GM19099 (cell line): Measurements from ENCODE around the gene KCNJ6.

Source experiments
- POLR2A ChIP-seq: IDR thresholded peaks from 3 replicates; pipeline ENCODE4 v1.6.1; 2011; ENCODE audit warnings: low read depth; ENCODE audit not compliant: insufficient read length; ENCODE audit errors: extremely low read depth

The KCNJ6 gene

DNA sequence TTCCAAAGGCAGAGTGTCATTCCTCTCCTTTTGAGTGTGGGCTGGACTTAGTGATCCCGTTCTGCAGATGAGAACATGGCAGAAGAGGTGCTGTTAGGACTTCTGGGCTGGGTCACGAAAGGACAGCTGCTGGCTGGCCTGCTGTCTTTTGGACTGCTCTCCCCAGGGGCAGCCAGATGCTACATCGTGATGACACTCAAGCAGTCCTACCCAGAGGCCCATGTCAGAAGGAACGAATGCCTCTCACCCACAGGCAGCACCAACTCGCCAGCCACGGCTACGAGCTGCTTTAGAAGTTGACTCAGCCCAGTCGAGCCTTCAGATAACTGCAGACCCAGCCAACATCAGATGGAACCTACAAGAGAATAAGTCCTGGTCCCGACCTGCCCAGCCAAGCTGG lies 156.5 kb downstream of the KCNJ6 start:
- no peak for TF ChIP-seq POLR2A

DNA sequence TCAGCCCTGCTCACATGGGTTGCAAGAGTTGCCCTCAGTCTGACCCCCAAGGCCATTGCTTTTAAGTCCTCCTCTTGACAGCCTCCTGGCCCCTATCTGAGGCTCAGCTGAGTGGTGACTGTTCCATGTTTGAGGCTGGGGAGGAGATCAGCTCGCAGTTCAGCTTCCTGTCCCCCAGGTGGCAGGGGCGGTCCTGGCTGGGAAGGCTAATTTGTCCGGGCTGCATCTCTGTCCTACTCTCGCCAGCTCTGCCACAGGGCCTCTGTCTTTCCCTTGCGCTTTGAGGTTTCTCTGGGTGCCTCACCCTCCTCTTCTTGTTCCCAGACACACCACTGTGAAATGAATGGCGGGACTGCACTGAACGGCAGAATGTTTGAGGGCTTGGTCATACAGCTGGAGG lies 157.3 kb downstream of the KCNJ6 start:
- TF ChIP-seq POLR2A, result no peak

DNA sequence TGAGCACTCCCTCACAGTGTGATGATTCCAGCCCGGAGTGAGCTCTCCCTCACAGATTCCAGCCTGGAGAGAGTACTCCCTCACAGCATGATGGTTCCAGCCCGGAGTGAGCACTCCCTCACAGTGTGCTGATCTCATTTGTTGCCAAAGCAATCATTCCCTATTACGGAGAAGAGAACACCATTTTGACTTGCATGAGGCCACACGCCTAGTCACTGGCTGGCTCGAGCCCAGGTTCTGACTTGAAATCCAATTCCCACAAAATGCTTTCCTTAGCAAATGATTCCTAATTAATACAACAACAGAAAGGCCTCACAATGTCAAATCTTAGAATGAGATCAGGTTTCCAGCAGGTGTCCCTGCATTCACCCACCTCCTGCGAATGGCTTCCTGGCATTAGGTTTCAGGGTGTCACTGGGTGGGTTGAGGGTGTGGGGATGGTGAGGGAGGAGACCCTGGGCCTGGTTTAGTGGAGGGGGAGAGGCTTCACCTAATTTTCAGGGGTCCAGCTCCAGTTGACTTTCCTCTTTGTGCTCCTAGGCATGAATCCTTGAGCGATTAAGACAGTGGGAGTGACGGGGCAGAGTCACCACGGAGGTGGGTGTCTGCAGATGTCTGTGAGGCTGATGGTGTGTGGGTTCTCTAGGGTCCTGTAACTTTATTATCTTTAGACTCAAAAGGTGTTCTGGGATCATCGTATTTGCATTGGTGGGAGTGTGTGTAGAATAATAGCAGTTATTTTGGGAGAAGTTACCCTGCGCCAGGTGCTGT lies 158.5 kb downstream of the KCNJ6 start:
- TF ChIP-seq POLR2A, result no peak

DNA sequence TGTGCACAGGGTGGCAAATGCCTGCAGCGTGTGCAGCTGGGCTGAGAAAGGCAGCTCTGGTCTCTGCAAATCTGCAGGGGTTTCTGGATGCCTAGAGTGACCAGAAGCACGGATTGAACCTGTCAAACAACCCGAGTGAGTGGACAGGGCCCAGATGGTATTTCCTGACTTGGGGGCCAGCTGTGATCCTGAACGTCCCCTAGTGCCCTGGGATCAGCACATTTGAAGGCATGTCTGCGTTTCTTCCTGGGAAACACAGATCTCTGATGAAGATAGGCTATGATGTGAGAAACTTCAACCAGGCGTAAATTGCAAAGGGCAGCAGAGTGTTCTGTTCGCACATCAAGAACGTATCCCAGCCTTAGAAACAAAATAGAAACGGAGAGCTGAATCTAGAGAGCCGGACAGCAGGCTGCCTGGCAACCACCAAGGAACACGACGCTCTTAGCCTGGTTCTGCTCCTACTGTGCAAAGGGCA lies 163.1 kb downstream of the KCNJ6 start:
- no peak for TF ChIP-seq POLR2A

DNA sequence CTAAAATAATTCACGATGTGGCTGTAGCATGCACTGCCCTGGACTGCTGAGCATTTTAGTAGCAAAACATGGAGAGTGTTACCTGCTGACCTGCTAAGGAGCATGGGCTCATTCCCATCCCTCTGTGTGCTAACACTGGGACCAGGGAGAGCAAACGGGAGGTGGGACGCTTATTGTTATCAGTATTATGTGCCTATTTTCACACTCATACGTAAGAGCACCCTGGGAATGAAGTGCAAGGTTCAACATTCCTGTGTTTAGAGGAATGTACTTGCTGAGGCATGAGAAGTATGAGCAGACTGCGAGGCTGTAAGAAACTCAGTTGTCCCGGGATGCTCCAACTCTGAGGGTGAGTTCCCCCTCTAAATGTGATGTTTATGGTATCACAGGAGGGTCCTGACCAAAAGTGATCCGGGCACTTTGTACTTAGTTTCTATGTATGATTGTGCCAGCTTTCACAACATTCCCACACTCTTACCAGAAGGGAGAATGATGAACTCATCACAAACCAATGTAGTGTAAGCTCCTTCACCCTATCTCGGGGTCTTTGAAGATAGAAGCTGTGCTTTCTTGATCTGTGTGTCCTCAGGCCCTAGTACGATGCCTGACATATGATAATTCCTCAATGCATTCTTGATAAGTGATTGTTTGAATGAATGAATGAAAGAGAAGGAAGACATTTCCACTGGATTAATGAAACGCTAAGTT lies 164.8 kb downstream of the KCNJ6 start:
- no peak for TF ChIP-seq POLR2A

DNA sequence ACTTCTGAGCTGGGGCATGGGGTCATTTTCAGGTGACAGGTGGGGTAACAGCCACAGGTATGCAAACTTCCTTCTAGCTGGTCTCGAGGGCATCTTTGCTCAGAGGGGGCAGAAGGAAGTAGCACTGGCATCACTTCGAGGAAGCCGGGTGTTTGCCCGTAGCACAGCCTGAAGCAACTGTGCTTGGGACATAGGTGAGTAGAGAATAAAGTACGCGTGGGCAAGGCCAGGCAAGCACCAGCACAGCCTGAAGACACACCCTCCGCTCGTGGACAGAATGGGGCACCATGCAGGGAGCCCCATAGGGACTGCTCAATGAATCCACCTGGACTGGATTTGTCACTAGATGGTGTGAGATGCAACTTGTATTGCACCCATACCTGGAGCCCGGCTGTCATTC lies 167.1 kb downstream of the KCNJ6 start:
- no peak for TF ChIP-seq POLR2A

DNA sequence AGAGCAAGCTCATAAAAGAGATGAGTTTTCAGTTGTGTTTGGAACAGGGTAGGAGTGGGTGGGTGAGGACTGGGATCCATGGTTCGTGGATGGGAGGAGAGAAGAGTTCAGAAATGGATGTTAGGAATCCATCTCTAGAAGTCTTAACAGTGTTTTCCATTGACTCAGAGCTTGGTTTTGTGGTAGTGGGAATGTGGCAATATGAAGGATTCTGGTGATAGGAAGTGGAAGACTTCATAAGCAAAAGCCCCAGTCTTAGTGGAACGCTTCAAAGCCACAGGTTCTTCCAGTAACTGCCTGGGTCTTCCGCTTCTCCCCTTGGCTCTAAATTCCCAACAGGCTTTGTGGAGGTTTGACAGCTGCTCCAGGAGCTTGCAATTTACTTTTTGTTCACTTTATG lies 167.9 kb downstream of the KCNJ6 start:
- TF ChIP-seq POLR2A, result no peak

DNA sequence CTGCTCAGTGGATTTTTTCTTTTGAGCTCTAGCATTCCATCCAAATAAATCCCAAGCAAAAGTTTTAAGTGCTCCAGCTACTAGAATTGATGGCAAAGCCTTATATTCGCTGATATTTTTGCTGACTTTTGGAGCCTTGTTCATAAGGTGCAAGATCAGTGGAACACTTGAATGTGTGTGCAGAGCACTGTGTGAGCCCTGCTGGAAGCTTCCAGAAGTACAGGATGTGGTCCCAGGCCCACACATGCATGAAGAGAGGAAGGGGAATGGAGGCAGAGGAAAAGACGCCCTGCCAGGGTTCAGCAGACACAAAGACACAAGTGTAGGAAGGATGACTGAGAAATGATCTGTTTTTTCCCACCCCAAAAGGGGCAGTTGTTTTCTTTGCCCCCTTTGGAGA lies 169.4 kb downstream of the KCNJ6 start:
- TF ChIP-seq POLR2A, result no peak

DNA sequence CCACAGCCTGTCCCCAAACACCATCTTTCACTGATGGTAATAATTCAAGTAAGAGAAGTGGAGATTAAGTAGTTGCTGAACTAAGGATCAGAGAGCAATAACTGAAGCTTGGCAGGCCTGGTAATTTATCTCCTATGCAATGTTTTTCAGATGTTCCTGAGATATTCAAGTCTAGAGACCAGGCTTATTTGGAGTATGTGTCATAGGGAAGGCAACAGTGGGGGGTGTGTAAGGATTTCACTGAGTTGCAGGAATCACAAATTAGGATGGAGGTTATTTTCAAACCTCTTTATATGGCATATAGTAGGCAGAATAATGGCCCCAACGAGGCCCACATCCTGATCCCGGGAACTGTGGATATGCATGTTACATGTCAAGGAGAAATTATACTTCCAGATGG lies 171.7 kb downstream of the KCNJ6 start:
- no peak for TF ChIP-seq POLR2A

DNA sequence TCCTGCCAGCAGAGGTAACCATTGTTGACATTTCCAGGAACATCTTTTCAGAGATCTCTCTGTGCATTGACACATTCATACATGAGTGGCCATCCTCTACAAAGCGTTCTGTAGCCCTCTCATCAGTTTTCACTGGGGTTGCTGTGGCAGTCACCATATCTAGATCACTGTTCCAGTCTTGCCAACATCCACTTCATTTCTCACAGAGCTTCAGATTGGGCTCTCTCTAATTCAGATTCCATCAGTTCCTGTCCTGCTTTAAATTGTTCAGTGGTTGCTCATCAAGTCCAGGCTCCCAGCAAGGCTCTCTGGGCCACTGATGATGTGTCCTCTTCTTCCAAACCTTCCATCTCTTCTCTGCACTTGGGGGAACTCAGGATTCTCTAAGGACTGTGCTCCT lies 173.7 kb downstream of the KCNJ6 start:
- no peak for TF ChIP-seq POLR2A

DNA sequence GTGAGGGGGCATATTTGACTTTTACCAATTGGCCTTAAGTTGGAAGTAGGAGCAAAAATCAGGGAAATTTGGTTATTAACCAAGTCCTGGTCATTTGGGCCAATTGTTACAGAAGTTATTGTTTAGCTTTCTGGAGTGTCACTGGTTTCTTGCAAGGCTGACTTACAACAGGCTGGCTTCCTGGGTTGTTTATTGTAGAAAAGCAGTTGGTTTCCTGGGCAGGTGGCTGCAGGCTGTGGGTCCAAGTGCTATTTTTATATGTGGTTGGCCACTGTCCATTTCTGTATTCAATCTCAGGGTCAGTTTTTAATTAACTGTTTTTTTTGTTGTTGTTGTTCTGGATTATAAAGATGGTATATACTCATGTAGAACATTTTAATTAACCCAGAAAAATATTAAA lies 174.1 kb downstream of the KCNJ6 start:
- no peak for TF ChIP-seq POLR2A

DNA sequence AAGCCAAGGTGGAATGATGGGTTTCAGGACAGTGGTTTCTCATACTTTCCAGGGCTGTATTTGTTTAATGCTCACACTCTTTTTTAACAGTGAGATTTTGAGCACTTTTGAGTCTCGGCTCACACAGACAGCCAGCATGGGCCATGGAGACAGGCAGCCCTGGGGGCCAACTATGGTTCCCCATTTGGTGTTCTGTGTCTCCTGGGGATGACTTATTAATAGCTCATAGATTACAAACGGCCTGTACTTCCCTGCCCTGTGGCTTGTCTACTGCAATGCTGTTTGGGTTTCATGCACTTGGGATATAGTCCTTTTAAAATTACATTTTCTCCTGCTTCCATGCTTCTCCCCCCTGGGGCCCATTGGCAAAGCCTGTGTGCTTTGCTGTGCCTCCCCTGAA lies 178.3 kb downstream of the KCNJ6 start:
- TF ChIP-seq POLR2A, result no peak

DNA sequence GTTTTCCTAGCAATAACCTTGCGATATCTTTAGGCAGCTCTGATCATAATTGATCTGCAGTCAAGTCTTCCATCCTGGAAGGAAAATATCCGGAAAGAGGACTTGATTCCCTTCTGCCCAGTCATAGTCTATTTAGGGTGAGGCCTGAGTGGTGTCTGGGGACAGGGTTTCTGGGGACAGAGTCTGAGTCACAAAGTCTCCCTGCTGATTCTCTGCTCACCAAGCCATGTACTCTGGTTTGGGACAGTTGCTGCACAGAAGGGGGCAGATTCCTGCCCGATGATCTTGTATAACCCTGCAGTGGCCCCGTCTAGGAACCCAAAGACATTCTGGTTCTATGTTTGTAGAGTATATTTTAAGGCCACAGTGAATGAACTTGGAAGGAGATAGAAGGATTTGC lies 178.8 kb downstream of the KCNJ6 start:
- no peak for TF ChIP-seq POLR2A

DNA sequence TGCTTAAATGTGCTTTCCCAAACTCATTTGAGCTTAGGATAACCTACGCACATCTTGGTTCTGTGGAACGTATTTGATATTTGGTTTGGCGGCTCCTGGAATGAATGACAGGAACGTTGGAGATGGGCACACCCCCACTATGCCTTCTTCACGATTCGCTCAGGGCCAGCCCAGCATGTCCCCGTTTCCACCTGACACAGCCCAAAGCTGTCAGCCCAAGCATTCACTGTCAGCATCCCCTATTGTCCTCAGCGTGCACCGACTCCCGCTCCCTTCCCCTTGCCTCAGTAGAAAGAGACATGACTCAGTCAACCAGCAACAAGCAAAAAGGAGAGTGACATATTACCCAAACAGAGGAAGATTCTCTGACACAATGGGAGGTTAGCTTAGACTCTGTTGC lies 181.4 kb downstream of the KCNJ6 start:
- no peak for TF ChIP-seq POLR2A

DNA sequence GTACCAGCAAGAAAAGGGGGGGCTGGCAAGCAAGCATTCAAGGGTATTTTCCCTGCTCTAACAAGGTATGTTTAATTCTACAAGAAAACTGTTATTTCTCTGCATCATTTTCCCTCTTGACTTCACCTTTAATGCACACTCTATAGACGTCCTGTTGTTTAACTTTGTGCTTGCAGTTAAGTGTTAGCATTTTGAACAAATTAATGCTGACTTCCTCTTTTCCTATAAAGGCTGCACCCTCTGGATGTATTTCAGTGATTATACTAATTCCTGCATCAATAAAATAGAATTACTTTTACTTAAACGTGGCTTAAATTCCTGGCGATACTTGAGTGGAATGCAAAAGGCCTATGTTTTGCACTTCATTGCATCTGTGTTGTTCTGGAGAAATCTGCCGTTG lies 183.3 kb downstream of the KCNJ6 start:
- TF ChIP-seq POLR2A, result no peak

DNA sequence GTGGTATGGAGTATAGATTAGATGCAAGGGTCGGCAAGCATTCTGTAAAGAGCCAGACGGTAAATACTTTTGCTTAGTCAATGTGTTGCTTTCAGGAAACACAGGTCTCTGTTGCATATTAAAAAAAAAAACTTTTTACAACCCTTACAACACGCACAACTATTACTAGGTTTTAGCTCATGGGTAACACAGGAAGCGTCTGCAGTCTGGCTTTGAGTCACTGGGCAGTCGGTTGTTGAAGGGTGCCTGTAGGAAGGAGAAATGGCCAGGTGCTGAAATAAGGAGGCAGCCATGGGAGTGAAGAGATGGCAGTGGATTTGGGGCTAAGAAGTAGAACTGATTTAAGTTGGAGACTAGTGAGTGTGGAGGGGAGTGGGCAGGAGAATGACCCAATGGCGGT lies 192.1 kb downstream of the KCNJ6 start:
- no peak for TF ChIP-seq POLR2A
